ENCODE measurements around the gene FADS1.
A peak's percentile ranks its signal among the peaks of the same experiment; 100 is the strongest.

Gene FADS1
- total RNA-seq, result 1.3 to 10.7 (median 5.5) reads per million in 9 experiments

DNA sequence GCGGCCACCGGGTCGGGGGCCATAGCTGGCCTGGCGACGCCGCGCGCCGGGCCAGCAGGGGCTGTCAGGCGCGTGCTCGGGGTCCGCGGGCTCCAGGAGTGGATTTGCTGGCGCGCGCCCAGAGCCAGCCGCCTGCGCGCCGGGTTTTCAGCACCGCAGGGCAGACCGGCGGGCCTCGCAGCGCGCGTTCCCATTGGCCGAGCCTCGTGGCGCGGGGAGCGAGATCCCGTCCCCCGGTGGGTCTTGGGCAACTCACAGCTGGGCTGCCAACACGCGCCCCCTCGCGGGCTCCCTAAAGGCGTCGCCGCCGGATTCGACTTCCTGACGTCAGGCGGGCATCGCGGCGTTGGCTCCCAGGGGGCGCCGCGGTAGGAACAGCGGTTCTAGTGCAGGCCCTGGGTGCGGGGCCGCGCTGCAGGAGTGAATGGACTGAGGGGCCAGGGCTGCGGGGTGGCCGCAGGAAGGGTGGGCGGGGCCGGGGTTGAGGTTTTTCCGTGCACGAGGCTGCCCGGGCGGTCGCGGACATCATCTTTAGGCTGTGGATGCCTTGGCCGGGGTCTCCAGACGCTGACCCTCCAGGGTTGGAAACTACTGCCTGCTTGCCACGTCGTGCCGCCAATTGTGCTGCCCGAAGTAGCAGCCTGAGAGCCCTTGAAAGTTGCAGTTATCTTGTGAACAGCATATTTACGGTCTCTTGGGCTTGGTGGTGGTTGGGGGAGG is at the start of gene FADS1:
Gene FADS1, minus strand, starts transcription at position 268 of the 720 bp plus-strand sequence. Its CDS starts 74 bp downstream, at position 194.
- peaks cover 11 to 16% of the 10 kb centered on the region in 2 donors for H3K4me1 Mint-ChIP-seq (ENCODE audit: low read depth in 2 of 2)
- peak within 1 kb of the TSS; percentile 70 to 93 for H3K27ac Mint-ChIP-seq
- DNase-seq (peak; percentile 54 to 66 (median 64)), ATAC-seq (replicated peaks) (peak; percentile 70)
- H3K4me3 Mint-ChIP-seq, result peak within 1 kb of the TSS; percentile 88 to 95
- H3K27me3 Mint-ChIP-seq, result no peaks in the 10 kb centered on the region
- peaks cover 8% of the 10 kb centered on the region for H3K36me3 Mint-ChIP-seq (ENCODE audit: insufficient read depth)
- no peaks in the 10 kb centered on the region for H3K9me3 Mint-ChIP-seq

GRCh38 chr11:61866231-61866957 is 49.6 kb upstream of the FADS1 start:
- H3K36me3 Mint-ChIP-seq (ENCODE audit: insufficient read depth), result peaks cover 10% of the 10 kb centered on the region
- ATAC-seq (replicated peaks) (no peak), DNase-seq (no peak)
- peaks cover 6 to 8% of the 10 kb centered on the region in 2 donors for H3K4me1 Mint-ChIP-seq (ENCODE audit: low read depth in 2 of 2)
- H3K4me3 Mint-ChIP-seq, result no peak overlapping the region
- peaks cover 0 to 6% of the 10 kb centered on the region in 2 donors for H3K27me3 Mint-ChIP-seq
- no peaks in the 10 kb centered on the region for H3K9me3 Mint-ChIP-seq
- peak overlapping the region in 1 of 2 donors; percentile 69 for H3K27ac Mint-ChIP-seq

GRCh38 chr11:61864814-61865775 is 48.3 kb upstream of the FADS1 start:
- H3K27me3 Mint-ChIP-seq, result no peaks in the 10 kb centered on the region
- peaks cover 0 to 2% of the 10 kb centered on the region in 2 donors for H3K4me1 Mint-ChIP-seq (ENCODE audit: low read depth in 2 of 2)
- no peak overlapping the region for H3K4me3 Mint-ChIP-seq
- peak overlapping the region in 1 of 2 donors; percentile 69 for H3K27ac Mint-ChIP-seq
- no peak for DNase-seq
- no peaks in the 10 kb centered on the region for H3K9me3 Mint-ChIP-seq
- H3K36me3 Mint-ChIP-seq (ENCODE audit: insufficient read depth), result peaks cover 14% of the 10 kb centered on the region
- ATAC-seq (replicated peaks), result no peak

- no peak overlapping the region for H3K27ac Mint-ChIP-seq
- no peak overlapping the region for H3K4me3 Mint-ChIP-seq
- peaks cover 26% of the 10 kb centered on the region for H3K36me3 Mint-ChIP-seq (ENCODE audit: insufficient read depth)
- no peaks in the 10 kb centered on the region for H3K27me3 Mint-ChIP-seq
- peaks cover 0 to under 1% of the 10 kb centered on the region in 2 donors for H3K4me1 Mint-ChIP-seq (ENCODE audit: low read depth in 2 of 2)
- H3K9me3 Mint-ChIP-seq, result no peaks in the 10 kb centered on the region
- no peak for DNase-seq
- ATAC-seq (replicated peaks), result no peak
Observed at GRCh38 chr11:61863548-61864081, 46.8 kb upstream of the FADS1 start.

- peaks cover 33% of the 10 kb centered on the region for H3K36me3 Mint-ChIP-seq (ENCODE audit: insufficient read depth)
Observed at GRCh38 chr11:61862714-61863547, 46.1 kb upstream of the FADS1 start.

DNA sequence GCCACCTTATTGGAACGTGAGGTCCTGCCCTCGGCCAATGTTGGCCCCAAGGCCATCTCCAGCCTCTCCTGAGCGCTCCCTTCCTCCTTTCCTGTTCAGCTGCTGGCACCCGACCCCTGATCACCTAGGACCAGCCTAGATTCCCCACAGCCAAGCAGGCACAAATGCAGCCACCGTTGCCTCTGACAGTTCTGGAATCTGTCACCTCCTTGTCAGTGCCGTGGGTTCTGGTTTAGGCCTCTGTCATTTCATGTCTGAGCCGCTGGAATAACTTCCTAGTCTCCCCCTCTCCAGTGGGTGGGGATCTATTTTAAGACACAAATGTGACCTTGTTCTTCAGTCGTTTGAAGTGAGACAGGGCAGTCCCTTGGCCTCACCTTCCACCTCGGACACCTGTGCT is 44.8 kb upstream of the FADS1 start:
- Mint-ChIP-seq H3K4me1 (ENCODE audit: low read depth in 2 of 2) (no peaks in the 10 kb centered on the region), H3K4me3 (no peak overlapping the region), H3K36me3 (ENCODE audit: insufficient read depth) (peaks cover 33% of the 10 kb centered on the region), H3K27ac (no peak overlapping the region), H3K27me3 (no peaks in the 10 kb centered on the region), H3K9me3 (no peaks in the 10 kb centered on the region)
- DNase-seq, result no peak
- no peak for ATAC-seq (replicated peaks)

More at GRCh38 chr11:61862714-61863547, 46.1 kb upstream of the FADS1 start:
- no peak for DNase-seq
- no peaks in the 10 kb centered on the region for H3K27me3 Mint-ChIP-seq
- no peaks in the 10 kb centered on the region for H3K9me3 Mint-ChIP-seq
- no peaks in the 10 kb centered on the region for H3K4me1 Mint-ChIP-seq (ENCODE audit: low read depth in 2 of 2)
- ATAC-seq (replicated peaks), result no peak
- no peak overlapping the region for H3K27ac Mint-ChIP-seq
- H3K4me3 Mint-ChIP-seq, result no peak overlapping the region

GRCh38 chr11:61860054-61860903 is 43.5 kb upstream of the FADS1 start:
- DNase-seq (no peak), ATAC-seq (replicated peaks) (no peak)
- peaks cover 33% of the 10 kb centered on the region for H3K36me3 Mint-ChIP-seq (ENCODE audit: insufficient read depth)
- no peaks in the 10 kb centered on the region for H3K4me1 Mint-ChIP-seq (ENCODE audit: low read depth in 2 of 2)
- no peak overlapping the region for H3K4me3 Mint-ChIP-seq
- H3K9me3 Mint-ChIP-seq, result no peaks in the 10 kb centered on the region
- no peak overlapping the region for H3K27ac Mint-ChIP-seq
- H3K27me3 Mint-ChIP-seq, result no peaks in the 10 kb centered on the region

DNA sequence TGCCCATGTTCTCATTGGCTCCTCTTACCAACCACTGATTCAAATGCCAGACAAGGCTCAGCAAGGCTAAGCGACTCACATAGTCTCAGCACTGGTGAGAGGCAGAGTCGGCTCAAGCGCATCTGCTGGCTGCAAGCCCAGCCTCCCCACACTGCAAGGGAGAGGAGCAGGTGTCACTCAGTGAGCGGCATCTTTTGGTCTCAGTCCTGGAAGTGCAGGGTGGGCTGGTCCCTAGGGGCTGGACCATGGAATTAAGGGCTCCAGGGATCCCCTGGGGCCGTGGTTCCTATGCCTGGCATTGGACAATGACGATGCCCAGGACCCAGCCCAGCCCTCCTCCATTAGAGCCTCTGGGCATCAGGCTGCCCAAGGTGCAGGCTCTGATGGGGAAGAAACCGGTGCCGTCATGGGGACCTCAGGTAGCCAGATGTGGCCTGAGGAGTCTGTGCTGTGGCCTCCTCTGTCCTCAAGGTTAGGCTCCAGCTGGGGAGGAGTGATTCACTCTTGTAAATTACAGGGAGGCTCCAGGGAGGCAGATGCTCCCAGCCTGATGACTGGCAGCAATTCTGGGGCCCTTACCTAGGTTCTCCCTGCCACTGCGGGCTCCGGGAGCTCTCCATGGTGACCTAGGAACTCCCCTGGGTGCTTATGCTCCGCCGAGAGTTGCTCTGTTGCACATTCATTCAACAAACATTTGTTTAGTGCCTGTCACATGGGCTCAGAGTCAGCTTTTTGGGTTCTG is 39.3 kb upstream of the FADS1 start:
- H3K4me1 Mint-ChIP-seq (ENCODE audit: low read depth in 2 of 2), result no peaks in the 10 kb centered on the region
- no peaks in the 10 kb centered on the region for H3K27me3 Mint-ChIP-seq
- no peak for DNase-seq
- no peak overlapping the region for H3K27ac Mint-ChIP-seq
- no peak for ATAC-seq (replicated peaks)
- H3K36me3 Mint-ChIP-seq (ENCODE audit: insufficient read depth), result peaks cover 30% of the 10 kb centered on the region
- H3K9me3 Mint-ChIP-seq, result no peaks in the 10 kb centered on the region
- no peak overlapping the region for H3K4me3 Mint-ChIP-seq

DNA sequence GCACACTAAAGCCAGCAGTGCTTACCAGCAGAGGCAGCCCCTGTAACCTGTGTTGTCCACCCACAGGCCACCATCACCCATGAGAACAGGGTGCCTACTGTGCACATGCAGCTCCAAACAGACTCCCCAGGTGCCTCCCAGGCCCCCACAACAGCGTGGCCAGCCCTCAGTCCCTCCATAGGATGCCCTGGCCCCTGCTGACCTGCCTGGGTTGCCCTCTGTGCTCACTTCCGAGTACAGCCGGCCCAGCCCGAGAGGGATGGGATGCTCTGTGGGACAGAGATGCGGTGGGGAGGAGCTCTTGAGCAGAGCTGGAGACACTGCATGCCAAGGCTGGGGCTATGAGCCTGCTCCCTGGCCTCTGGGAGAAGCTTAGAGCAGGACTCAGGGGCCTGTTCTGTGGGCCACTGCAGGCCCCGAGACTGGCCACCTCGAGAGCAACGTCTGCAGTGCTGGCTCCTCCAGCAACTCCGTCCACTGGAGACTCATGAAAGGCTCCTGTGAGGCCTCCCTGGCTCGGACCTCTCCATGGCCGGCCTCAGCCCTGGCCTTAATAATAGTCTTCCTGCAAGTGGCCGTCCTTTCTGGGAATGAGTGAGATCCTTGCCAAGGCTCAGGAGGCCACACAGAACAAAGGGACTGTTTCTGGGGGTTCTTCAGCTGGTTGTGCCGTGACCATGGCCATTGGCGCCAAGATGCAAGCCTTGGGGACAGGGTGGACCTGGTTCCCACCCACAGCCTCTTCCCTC is 38.3 kb upstream of the FADS1 start:
- Mint-ChIP-seq H3K27me3 (no peaks in the 10 kb centered on the region), H3K27ac (no peak overlapping the region), H3K36me3 (ENCODE audit: insufficient read depth) (peaks cover 31% of the 10 kb centered on the region), H3K4me3 (no peak overlapping the region), H3K9me3 (no peaks in the 10 kb centered on the region), H3K4me1 (ENCODE audit: low read depth in 2 of 2) (no peaks in the 10 kb centered on the region)
- DNase-seq (no peak), ATAC-seq (replicated peaks) (no peak)

GRCh38 chr11:61854206-61854895 is 37.5 kb upstream of the FADS1 start:
- Mint-ChIP-seq H3K27me3 (no peaks in the 10 kb centered on the region), H3K27ac (no peak overlapping the region), H3K4me3 (no peak overlapping the region), H3K9me3 (no peaks in the 10 kb centered on the region), H3K4me1 (ENCODE audit: low read depth in 2 of 2) (no peaks in the 10 kb centered on the region), H3K36me3 (ENCODE audit: insufficient read depth) (peaks cover 30% of the 10 kb centered on the region)
- DNase-seq (no peak), ATAC-seq (replicated peaks) (no peak)

Measured in effector memory CD8-positive, alpha-beta T cell (primary cell).